SK-N-MC (cell line): ENCODE measurements around the gene VSTM4.

Source experiments
- EZH2 ChIP-seq: fragments of 200-600 bp; sonication (generic); IDR thresholded peaks from one replicate; pipeline ENCODE4 v1.6.1; 2017; ENCODE audit warnings: antibody characterized with exemption
- POLR2AphosphoS5 ChIP-seq: IDR thresholded peaks from 2 replicates; pipeline ENCODE4 v1.6.1; 2012; ENCODE audit warnings: mild to moderate bottlenecking, low read depth, low read length, borderline replicate concordance

GRCh38 chr10:49104323-49104722 lies 11.0 kb downstream of the VSTM4 start:
- no peak for TF ChIP-seq EZH2
- TF ChIP-seq POLR2AphosphoS5, result no peak
